DMS53 (cell line): ENCODE data around the gene DNA2.
"Not testable (repeated sequence)": the region's sequence is repeated elsewhere in the genome, so short reads cannot be mapped to it uniquely, and the experiment has no call there.

ENCODE experiments used
- DNase-seq: peaks from one replicate; lab custom pipeline; 2025; lab: John Stamatoyannopoulos, UW

The DNA2 gene

GRCh38 chr10:68471586-68472408, at the start of gene DNA2:
Gene DNA2, minus strand, starts transcription at chr10:68471973. Its CDS starts 109 bp downstream, at chr10:68471864.
- peak; percentile 92 for DNase-seq

- DNase-seq, result not testable (repeated sequence)
These were observed 46.8 kb upstream of the DNA2 start for GRCh38 chr10:68518609-68519008.

GRCh38 chr10:68517188-68517587, 45.4 kb upstream of the DNA2 start:
- DNase-seq, result no peak

GRCh38 chr10:68516766-68517165, 45.0 kb upstream of the DNA2 start:
- no peak for DNase-seq

- DNase-seq, result not testable (repeated sequence)
These were observed 44.4 kb upstream of the DNA2 start for GRCh38 chr10:68516216-68516615.

GRCh38 chr10:68508090-68508489, 36.3 kb upstream of the DNA2 start:
- DNase-seq, result no peak

GRCh38 chr10:68506411-68506810, 34.6 kb upstream of the DNA2 start:
- DNase-seq, result no peak

GRCh38 chr10:68502846-68503245, 31.1 kb upstream of the DNA2 start:
- DNase-seq, result no peak

- DNase-seq, result no peak
These were observed 29.9 kb upstream of the DNA2 start for GRCh38 chr10:68501691-68502090.

GRCh38 chr10:68499544-68499943, 27.8 kb upstream of the DNA2 start:
- DNase-seq, result no peak

GRCh38 chr10:68496072-68496471, 24.3 kb upstream of the DNA2 start:
- DNase-seq, result no peak

- DNase-seq, result no peak
These were observed 20.3 kb upstream of the DNA2 start for GRCh38 chr10:68492118-68492517.

- no peak for DNase-seq
These were observed 18.1 kb upstream of the DNA2 start for GRCh38 chr10:68489919-68490318.

GRCh38 chr10:68474021-68474420, 2.2 kb upstream of the DNA2 start:
- no peak for DNase-seq

- no peak for DNase-seq
These were observed 649 bp downstream of the DNA2 start for GRCh38 chr10:68471063-68471585.

GRCh38 chr10:68470300-68470699, 1.5 kb downstream of the DNA2 start:
- no peak for DNase-seq

GRCh38 chr10:68469838-68470237, 1.9 kb downstream of the DNA2 start:
- no peak for DNase-seq

GRCh38 chr10:68464729-68465128, 7.0 kb downstream of the DNA2 start:
- DNase-seq, result not testable (repeated sequence)

GRCh38 chr10:68463365-68464093, 8.2 kb downstream of the DNA2 start:
- DNase-seq, result no peak

- no peak for DNase-seq
These were observed 9.2 kb downstream of the DNA2 start for GRCh38 chr10:68462536-68462935.

- no peak for DNase-seq
These were observed 10.7 kb downstream of the DNA2 start for GRCh38 chr10:68461032-68461431.

GRCh38 chr10:68449698-68450097, 22.1 kb downstream of the DNA2 start:
- DNase-seq, result peak; percentile 24

GRCh38 chr10:68446179-68446578, 25.6 kb downstream of the DNA2 start:
- DNase-seq, result peak; percentile 32
